ENCODE measurements around the gene BUB1. TPM values are rescaled to one million over a fixed set of nuclear protein-coding genes. Genes with fewer than 3 reads are reported as not detected.

BUB1 gene
- total RNA-seq, 1 donor, result 4.7 TPM

- Histone ChIP-seq H4K20me1 (ENCODE audit: insufficient read depth, low read length) (no peaks in the 10 kb centered on the region), H3K79me2 (ENCODE audit: insufficient read depth, low read length) (peaks cover 39% of the 10 kb centered on the region), H3K27me3 (ENCODE audit: insufficient read depth, low read length) (no peaks in the 10 kb centered on the region), H3K36me3 (ENCODE audit: insufficient read depth, low read length) (peaks cover 22% of the 10 kb centered on the region), H3K9me3 (ENCODE audit: low read depth, low read length) (no peaks in the 10 kb centered on the region), H3K4me3 (ENCODE audit: insufficient read depth, low read length) (peak overlapping the region; percentile 55), H3K4me2 (ENCODE audit: insufficient read depth, low read length) (peak overlapping the region; percentile 82), H3K4me1 (ENCODE audit: insufficient read depth, low read length) (peaks cover 31% of the 10 kb centered on the region), H2AFZ (ENCODE audit: low read length) (peak overlapping the region; percentile 83), H3K27ac (ENCODE audit: low read depth, low read length) (peak overlapping the region; percentile 82)
- no peak for TF ChIP-seq CTCF (IDR thresholded peaks at IDR 0.05; ENCODE audit: extremely low read depth, low read depth, low read length)
- DNase-seq (ENCODE audit: insufficient read length, low spot score, missing footprints), result peak; percentile 87
Measured at GRCh38 chr2:110674620-110675555, 3.0 kb downstream of the BUB1 start.

- TF ChIP-seq CTCF (IDR thresholded peaks at IDR 0.05; ENCODE audit: extremely low read depth, low read depth, low read length), result no peak
- H3K27me3 ChIP-seq (ENCODE audit: insufficient read depth, low read length), result no peaks in the 10 kb centered on the region
Measured at GRCh38 chr2:110673201-110673600, 4.7 kb downstream of the BUB1 start.

GRCh38 chr2:110670826-110671225 is 7.0 kb downstream of the BUB1 start:
- Histone ChIP-seq H3K79me2 (ENCODE audit: insufficient read depth, low read length) (peaks cover 23% of the 10 kb centered on the region), H3K9me3 (ENCODE audit: low read depth, low read length) (no peaks in the 10 kb centered on the region), H2AFZ (ENCODE audit: low read length) (peak overlapping the region; percentile 75), H3K4me1 (ENCODE audit: insufficient read depth, low read length) (peaks cover 18% of the 10 kb centered on the region), H3K4me3 (ENCODE audit: insufficient read depth, low read length) (no peak overlapping the region), H3K36me3 (ENCODE audit: insufficient read depth, low read length) (peaks cover 43% of the 10 kb centered on the region), H3K4me2 (ENCODE audit: insufficient read depth, low read length) (no peak overlapping the region), H3K27ac (ENCODE audit: low read depth, low read length) (no peak overlapping the region), H3K27me3 (ENCODE audit: insufficient read depth, low read length) (no peaks in the 10 kb centered on the region), H4K20me1 (ENCODE audit: insufficient read depth, low read length) (no peaks in the 10 kb centered on the region)
- DNase-seq (ENCODE audit: insufficient read length, low spot score, missing footprints), result no peak
- TF ChIP-seq CTCF (IDR thresholded peaks at IDR 0.05; ENCODE audit: extremely low read depth, low read depth, low read length), result no peak

More at GRCh38 chr2:110673201-110673600, 4.7 kb downstream of the BUB1 start:
- Histone ChIP-seq H3K4me3 (ENCODE audit: insufficient read depth, low read length) (no peak overlapping the region), H3K4me2 (ENCODE audit: insufficient read depth, low read length) (no peak overlapping the region), H3K79me2 (ENCODE audit: insufficient read depth, low read length) (peaks cover 39% of the 10 kb centered on the region), H3K9me3 (ENCODE audit: low read depth, low read length) (no peaks in the 10 kb centered on the region), H2AFZ (ENCODE audit: low read length) (no peak overlapping the region), H3K36me3 (ENCODE audit: insufficient read depth, low read length) (peaks cover 31% of the 10 kb centered on the region), H3K4me1 (ENCODE audit: insufficient read depth, low read length) (peaks cover 23% of the 10 kb centered on the region), H3K27ac (ENCODE audit: low read depth, low read length) (no peak overlapping the region), H4K20me1 (ENCODE audit: insufficient read depth, low read length) (no peaks in the 10 kb centered on the region)
- no peak for DNase-seq (ENCODE audit: insufficient read length, low spot score, missing footprints)

GRCh38 chr2:110669079-110669478 is 8.8 kb downstream of the BUB1 start:
- no peak for TF ChIP-seq CTCF (IDR thresholded peaks at IDR 0.05; ENCODE audit: extremely low read depth, low read depth, low read length)
- H3K4me3 ChIP-seq (ENCODE audit: insufficient read depth, low read length), result no peak overlapping the region
- peaks cover 44% of the 10 kb centered on the region for H3K36me3 ChIP-seq (ENCODE audit: insufficient read depth, low read length)

More at GRCh38 chr2:110669079-110669478, 8.8 kb downstream of the BUB1 start:
- peaks cover 3% of the 10 kb centered on the region for H3K4me1 ChIP-seq (ENCODE audit: insufficient read depth, low read length)
- H3K9me3 ChIP-seq (ENCODE audit: low read depth, low read length), result no peaks in the 10 kb centered on the region
- H3K27me3 ChIP-seq (ENCODE audit: insufficient read depth, low read length), result no peaks in the 10 kb centered on the region
- H3K4me2 ChIP-seq (ENCODE audit: insufficient read depth, low read length), result no peak overlapping the region
- peaks cover 13% of the 10 kb centered on the region for H3K79me2 ChIP-seq (ENCODE audit: insufficient read depth, low read length)
- no peaks in the 10 kb centered on the region for H4K20me1 ChIP-seq (ENCODE audit: insufficient read depth, low read length)
- peak overlapping the region; percentile 34 for H2AFZ ChIP-seq (ENCODE audit: low read length)
- no peak for DNase-seq (ENCODE audit: insufficient read length, low spot score, missing footprints)
- H3K27ac ChIP-seq (ENCODE audit: low read depth, low read length), result no peak overlapping the region

All from osteoblast (primary cell).